ENCODE results near the gene ANKLE2. TPM values are rescaled to one million over a fixed set of nuclear protein-coding genes. Genes with fewer than 3 reads are reported as not detected.
A peak's percentile ranks its signal among the peaks of the same experiment; 100 is the strongest.
"Not testable (repeated sequence)": the region's sequence is repeated elsewhere in the genome, so short reads cannot be mapped to it uniquely, and the experiment has no call there.

Gene ANKLE2
- total and polyA plus RNA-seq, 4 experiments from 2014 or later: 21.0 to 101 (median 70.0) TPM

DNA sequence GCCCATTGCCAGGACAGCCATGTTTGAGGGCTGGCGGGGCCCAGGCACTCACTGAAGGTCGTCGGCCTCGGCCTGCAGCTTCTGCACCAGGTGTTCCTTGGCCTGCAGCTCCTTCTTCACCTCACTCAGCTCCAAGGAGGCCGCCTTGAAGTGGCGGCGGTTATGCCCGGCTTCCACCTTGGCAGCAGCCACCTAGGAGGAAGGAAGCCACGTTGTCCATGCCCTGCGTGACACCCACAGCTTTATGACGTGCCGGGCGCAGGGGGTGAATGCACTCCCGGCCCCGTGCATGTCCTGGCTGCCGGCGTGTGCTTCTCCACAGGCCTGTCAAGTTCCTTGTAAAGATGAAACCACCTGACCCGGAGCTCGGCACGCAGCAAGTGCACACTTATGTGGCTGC, 16.0 kb upstream of the ANKLE2 start:
- Mint-ChIP-seq H3K9me3 (no peaks in the 10 kb centered on the region), H3K27me3 (no peaks in the 10 kb centered on the region), H3K4me1 (peaks cover 0 to 20% (median 1%) of the 10 kb centered on the region in 4 donors), H3K27ac (no peak overlapping the region), H3K36me3 (peaks cover 38 to 66% of the 10 kb centered on the region in 2 donors), H3K4me3 (no peak overlapping the region)
- Histone ChIP-seq H3K36me3 (ENCODE audit: insufficient read depth, low read length) (peaks cover 46% of the 10 kb centered on the region), H3K9me3 (ENCODE audit: control insufficient read depth in 1 of 2, low read length in 2 of 2) (no peaks in the 10 kb centered on the region), H3K27ac (ENCODE audit: low read depth, low read length) (no peak overlapping the region), H3K4me3 (ENCODE audit: low read length in 2 of 2) (no peak overlapping the region), H3K27me3 (ENCODE audit: insufficient read depth, low read length) (no peaks in the 10 kb centered on the region), H3K4me1 (ENCODE audit: insufficient read depth, low read length) (no peaks in the 10 kb centered on the region)
- ChIA-PET CTCF (ENCODE audit: partially characterized antibody) (interaction anchor here (1.3 kb wide), 1 partner anchor 127 kb away, joined by 3 read pairs; no protein-coding TSS in a partner anchor), POLR2A (ENCODE audit: partially characterized antibody) (no interaction called here)
- intact Hi-C loops (cut with micrococcal nuclease): no loop called here
- no peak for DNase-seq

DNA sequence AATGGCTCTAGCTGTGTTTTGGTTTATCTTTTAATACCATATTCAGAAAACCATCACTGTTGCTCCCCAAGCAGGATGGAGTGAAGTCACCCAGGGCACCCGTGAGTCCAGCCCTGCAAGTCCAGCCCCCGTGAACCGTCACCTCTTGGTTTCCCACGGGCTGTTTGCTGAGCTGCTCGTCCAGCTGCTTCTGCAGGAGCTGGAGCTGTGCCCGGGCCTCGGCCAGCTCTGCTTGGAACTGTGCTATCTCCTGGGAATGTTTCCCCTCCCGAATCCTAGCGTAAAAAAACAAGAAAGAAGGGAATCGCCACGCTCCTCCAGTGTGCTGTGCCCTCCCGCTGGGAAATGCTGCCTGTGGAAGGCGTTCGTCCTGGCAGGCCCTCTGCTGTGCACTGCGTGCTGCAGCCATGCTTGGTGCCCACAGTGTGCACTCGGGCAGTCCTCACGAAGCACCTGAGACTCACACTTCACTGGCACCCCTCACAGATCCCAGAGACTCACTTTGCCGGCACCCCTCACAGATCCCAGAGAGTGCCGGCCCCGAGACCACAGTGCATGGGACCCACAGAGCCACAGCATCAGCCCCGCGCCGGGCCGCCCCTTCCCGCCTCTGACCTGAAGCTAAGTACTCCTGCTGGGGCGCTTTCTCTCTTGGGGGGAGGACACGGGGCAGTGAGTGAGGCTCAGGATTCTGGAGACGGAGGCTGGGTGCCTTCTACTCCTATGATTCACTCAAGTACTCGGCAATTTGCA, 15.4 kb upstream of the ANKLE2 start:
- ChIA-PET POLR2A (ENCODE audit: partially characterized antibody) (no interaction called here), CTCF (ENCODE audit: partially characterized antibody) (interaction anchor here (1.2 to 1.3 kb wide), 2 partner anchors 8 to 127 kb away, joined by 3 read pairs; no protein-coding TSS in a partner anchor)
- Mint-ChIP-seq H3K4me1 (peaks cover 0 to 23% (median 3%) of the 10 kb centered on the region in 4 donors), H3K4me3 (no peak overlapping the region), H3K9me3 (no peaks in the 10 kb centered on the region), H3K27me3 (no peaks in the 10 kb centered on the region), H3K36me3 (peaks cover 38 to 66% of the 10 kb centered on the region in 2 donors), H3K27ac (no peak overlapping the region)
- Histone ChIP-seq H3K27me3 (ENCODE audit: insufficient read depth, low read length) (no peaks in the 10 kb centered on the region), H3K9me3 (ENCODE audit: control insufficient read depth in 1 of 2, low read length in 2 of 2) (no peaks in the 10 kb centered on the region), H3K4me1 (ENCODE audit: insufficient read depth, low read length) (peaks cover under 1% of the 10 kb centered on the region), H3K4me3 (ENCODE audit: low read length in 2 of 2) (no peak overlapping the region), H3K36me3 (ENCODE audit: insufficient read depth, low read length) (peaks cover 46% of the 10 kb centered on the region), H3K27ac (ENCODE audit: low read depth, low read length) (no peak overlapping the region)
- DNase-seq: no peak
- intact Hi-C loops (cut with micrococcal nuclease): no loop called here

DNA sequence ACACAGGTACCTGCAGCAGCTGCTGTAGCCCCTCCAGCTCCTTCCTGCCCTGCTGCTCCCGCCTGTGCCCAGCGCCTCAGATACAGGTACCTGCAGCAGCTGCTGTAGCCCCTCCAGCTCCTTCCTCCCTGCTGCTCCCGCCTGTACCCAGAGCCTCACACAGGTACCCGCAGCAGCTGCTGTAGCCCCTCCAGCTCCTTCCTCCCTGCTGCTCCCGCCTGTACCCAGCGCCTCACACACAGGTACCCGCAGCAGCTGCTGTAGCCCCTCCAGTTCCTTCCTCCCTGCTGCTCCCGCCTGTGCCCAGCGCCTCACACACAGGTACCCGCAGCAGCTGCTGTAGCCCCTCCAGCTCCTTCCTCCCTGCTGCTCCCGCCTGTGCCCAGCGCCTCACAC, 14.6 kb upstream of the ANKLE2 start:
- H3K4me3 Mint-ChIP-seq; H3K4me1 ChIP-seq (ENCODE audit: insufficient read depth, low read length); H3K4me3 ChIP-seq (ENCODE audit: low read length in 2 of 2); H3K9me3 Mint-ChIP-seq; H3K27me3 Mint-ChIP-seq; H3K27ac Mint-ChIP-seq; H3K27ac ChIP-seq (ENCODE audit: low read depth, low read length); POLR2A ChIA-PET (ENCODE audit: partially characterized antibody); intact Hi-C loops (cut with micrococcal nuclease); H3K27me3 ChIP-seq (ENCODE audit: insufficient read depth, low read length); DNase-seq; H3K9me3 ChIP-seq (ENCODE audit: control insufficient read depth in 1 of 2, low read length in 2 of 2): not testable (repeated sequence)
- Mint-ChIP-seq H3K4me1 (peaks cover 3 to 30% (median 10%) of the 10 kb centered on the region in 4 donors), H3K36me3 (peaks cover 32 to 63% of the 10 kb centered on the region in 2 donors)
- peaks cover 46% of the 10 kb centered on the region for H3K36me3 ChIP-seq (ENCODE audit: insufficient read depth, low read length)
- CTCF ChIA-PET (ENCODE audit: partially characterized antibody): interaction anchor here (1.2 to 1.3 kb wide), 2 partner anchors 7 to 128 kb away, joined by 3 read pairs; no protein-coding TSS in a partner anchor

DNA sequence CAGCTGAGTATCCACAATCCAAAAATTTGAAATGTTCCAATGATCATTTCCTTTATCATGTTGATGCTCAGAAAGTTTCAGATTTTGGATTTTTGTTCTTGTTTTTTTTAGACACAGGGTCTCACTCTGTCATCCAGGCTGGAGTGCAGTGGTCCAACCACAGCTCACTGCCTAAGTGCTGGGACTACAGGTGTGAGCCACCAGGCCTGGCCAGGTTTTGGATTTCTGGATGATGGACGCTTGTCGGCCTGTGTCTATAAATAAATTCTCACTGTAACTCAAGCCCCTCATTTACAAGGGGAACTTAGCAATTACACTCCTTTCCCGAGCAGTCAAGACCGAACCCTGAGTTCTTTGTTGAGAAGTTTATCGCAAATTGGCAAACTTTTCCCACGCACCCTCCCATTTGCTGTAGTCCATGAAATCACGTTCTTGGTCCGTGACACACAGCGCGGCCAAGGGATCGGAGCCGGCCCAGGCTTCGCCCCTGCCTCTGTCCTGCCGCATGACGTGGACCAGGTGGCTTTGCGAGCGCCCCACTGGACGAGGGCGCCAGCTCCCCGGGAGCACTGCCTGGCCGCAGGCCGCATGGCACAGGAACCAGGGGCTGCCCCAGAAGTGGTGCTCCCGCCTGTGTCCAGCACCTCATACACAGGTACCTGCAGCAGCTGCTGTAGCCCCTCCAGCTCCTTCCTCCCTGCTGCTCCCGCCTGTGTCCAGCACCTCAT, 14.0 kb upstream of the ANKLE2 start:
- Histone ChIP-seq H3K4me3 (ENCODE audit: low read length in 2 of 2) (no peak overlapping the region), H3K27me3 (ENCODE audit: insufficient read depth, low read length) (no peaks in the 10 kb centered on the region), H3K9me3 (ENCODE audit: control insufficient read depth in 1 of 2, low read length in 2 of 2) (no peaks in the 10 kb centered on the region), H3K36me3 (ENCODE audit: insufficient read depth, low read length) (peaks cover 45% of the 10 kb centered on the region), H3K27ac (ENCODE audit: low read depth, low read length) (no peak overlapping the region), H3K4me1 (ENCODE audit: insufficient read depth, low read length) (peaks cover 11% of the 10 kb centered on the region)
- intact Hi-C loops (cut with micrococcal nuclease): no loop called here
- Mint-ChIP-seq H3K36me3 (peaks cover 29 to 58% of the 10 kb centered on the region in 2 donors), H3K27me3 (no peaks in the 10 kb centered on the region), H3K27ac (no peak overlapping the region), H3K4me3 (no peak overlapping the region), H3K4me1 (peaks cover 5 to 33% (median 13%) of the 10 kb centered on the region in 4 donors), H3K9me3 (no peaks in the 10 kb centered on the region)
- CTCF ChIA-PET (ENCODE audit: partially characterized antibody): interaction anchor here (0.8 to 1.8 kb wide), 2 partner anchors 11 to 129 kb away, joined by 3 to 9 read pairs; no protein-coding TSS in a partner anchor
- no peak for DNase-seq
- POLR2A ChIA-PET (ENCODE audit: partially characterized antibody): interaction anchor here (0.8 kb wide), 1 partner anchor 124 kb away, joined by 3 read pairs; no protein-coding TSS in a partner anchor

DNA sequence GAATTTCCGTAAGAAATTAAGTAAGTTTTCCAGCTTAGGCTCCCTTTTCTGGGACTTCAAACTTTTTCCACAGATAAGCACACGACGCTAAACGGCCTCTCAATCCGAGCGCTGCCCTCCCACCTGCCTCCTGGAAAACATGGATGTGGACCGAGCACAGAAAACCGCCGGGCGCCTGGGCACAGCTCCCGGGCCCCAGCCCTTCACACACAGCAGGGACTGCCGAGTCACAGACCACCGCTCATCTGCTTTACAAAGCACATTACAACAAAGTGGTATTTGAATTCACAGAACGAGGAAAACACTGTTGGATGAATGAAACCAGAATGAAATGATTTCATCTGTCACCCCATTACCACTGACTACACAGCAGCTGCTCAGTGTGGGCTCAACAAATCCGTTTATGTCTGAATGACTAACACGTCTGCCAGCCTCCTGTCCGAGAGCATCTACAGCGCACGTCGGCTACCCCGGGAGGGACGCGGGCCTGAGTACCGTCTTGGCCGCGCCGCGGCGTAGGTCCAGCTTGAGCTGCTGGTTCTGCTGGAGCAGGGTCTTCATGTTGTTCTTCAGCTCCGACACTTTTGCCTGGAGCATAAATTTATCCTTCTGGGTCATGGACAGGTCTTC, 13.1 kb upstream of the ANKLE2 start:
- POLR2A ChIA-PET (ENCODE audit: partially characterized antibody): interaction anchor here (0.8 to 1.9 kb wide), 3 partner anchors 13 to 125 kb away, joined by 3 to 5 read pairs (median 4); partner anchors contain the start of gene GOLGA3
- no peak overlapping the region for H3K27ac ChIP-seq (ENCODE audit: low read depth, low read length)

DNA sequence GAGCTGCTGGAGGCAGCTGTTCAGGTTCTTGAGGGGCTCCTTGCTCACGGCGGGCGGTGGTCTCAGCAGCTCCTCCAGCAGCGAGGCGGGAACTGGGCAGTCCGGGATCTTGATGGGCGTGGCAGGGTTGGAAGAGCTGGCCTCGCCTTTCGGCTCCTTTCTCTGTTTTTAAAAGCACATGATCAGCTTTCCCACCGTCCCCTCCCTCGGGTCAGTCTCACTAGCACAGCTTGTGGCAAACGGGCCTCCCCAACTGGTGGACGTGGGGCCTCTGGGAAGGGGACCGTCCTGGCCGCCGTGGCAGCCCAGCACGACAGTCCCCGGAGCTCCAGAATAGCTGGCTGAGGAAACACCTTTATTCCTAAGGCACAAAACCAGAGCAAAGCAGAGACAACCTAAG, 12.5 kb upstream of the ANKLE2 start:
- intact Hi-C loops (cut with micrococcal nuclease): no loop called here
- H3K9me3 ChIP-seq (ENCODE audit: control insufficient read depth in 1 of 2, low read length in 2 of 2): no peaks in the 10 kb centered on the region
- DNase-seq: no peak
- H3K4me3 Mint-ChIP-seq: no peak overlapping the region
- H3K27ac ChIP-seq (ENCODE audit: low read depth, low read length): no peak overlapping the region
- H3K27me3 ChIP-seq (ENCODE audit: insufficient read depth, low read length): no peaks in the 10 kb centered on the region
- peaks cover 5 to 31% (median 14%) of the 10 kb centered on the region in 4 donors for H3K4me1 Mint-ChIP-seq
- peaks cover 11% of the 10 kb centered on the region for H3K4me1 ChIP-seq (ENCODE audit: insufficient read depth, low read length)
- no peaks in the 10 kb centered on the region for H3K9me3 Mint-ChIP-seq
- peak overlapping the region in 3 of 7 donors; percentile 14 to 68 (median 53) for H3K27ac Mint-ChIP-seq
- ChIA-PET POLR2A (ENCODE audit: partially characterized antibody) (interaction anchor here (0.9 to 1.9 kb wide), 2 partner anchors 12 to 55 kb away, joined by 4 to 5 read pairs; partner anchors contain the start of gene GOLGA3), CTCF (ENCODE audit: partially characterized antibody) (interaction anchor here (1.8 kb wide), 1 partner anchor 9 kb away, joined by 9 read pairs; no protein-coding TSS in a partner anchor)
- peaks cover 31% of the 10 kb centered on the region for H3K36me3 ChIP-seq (ENCODE audit: insufficient read depth, low read length)
- no peaks in the 10 kb centered on the region for H3K27me3 Mint-ChIP-seq
- peaks cover 16 to 44% of the 10 kb centered on the region in 2 donors for H3K36me3 Mint-ChIP-seq
- H3K4me3 ChIP-seq (ENCODE audit: low read length in 2 of 2): no peak overlapping the region

More for the DNA sequence above, 13.1 kb upstream of the ANKLE2 start:
- intact Hi-C loops (cut with micrococcal nuclease): no loop called here
- no peak for DNase-seq
- H3K4me1 ChIP-seq (ENCODE audit: insufficient read depth, low read length): peaks cover 11% of the 10 kb centered on the region
- no peak overlapping the region for H3K4me3 ChIP-seq (ENCODE audit: low read length in 2 of 2)
- CTCF ChIA-PET (ENCODE audit: partially characterized antibody): interaction anchor here (0.8 to 1.8 kb wide), 2 partner anchors 10 to 130 kb away, joined by 3 to 9 read pairs; no protein-coding TSS in a partner anchor
- peaks cover 20 to 50% of the 10 kb centered on the region in 2 donors for H3K36me3 Mint-ChIP-seq
- H3K27ac Mint-ChIP-seq: peak overlapping the region in 1 of 7 donors; percentile 69
- H3K27me3 Mint-ChIP-seq: no peaks in the 10 kb centered on the region
- peaks cover 5 to 34% (median 14%) of the 10 kb centered on the region in 4 donors for H3K4me1 Mint-ChIP-seq
- H3K27me3 ChIP-seq (ENCODE audit: insufficient read depth, low read length): no peaks in the 10 kb centered on the region
- H3K36me3 ChIP-seq (ENCODE audit: insufficient read depth, low read length): peaks cover 36% of the 10 kb centered on the region
- H3K4me3 Mint-ChIP-seq: no peak overlapping the region
- H3K9me3 ChIP-seq (ENCODE audit: control insufficient read depth in 1 of 2, low read length in 2 of 2): no peaks in the 10 kb centered on the region
- H3K9me3 Mint-ChIP-seq: no peaks in the 10 kb centered on the region
